Measurements from ENCODE around the gene TAF4.

The TAF4 gene

GRCh38 chr20:62021793-62022385 is 43.8 kb downstream of the TAF4 start:
- TF ChIP-seq CTCF (IDR thresholded peaks at IDR 0.05; ENCODE audit: extremely low read depth, missing control alignments): no peak
- no peak for DNase-seq (ENCODE audit: low spot score)

DNA sequence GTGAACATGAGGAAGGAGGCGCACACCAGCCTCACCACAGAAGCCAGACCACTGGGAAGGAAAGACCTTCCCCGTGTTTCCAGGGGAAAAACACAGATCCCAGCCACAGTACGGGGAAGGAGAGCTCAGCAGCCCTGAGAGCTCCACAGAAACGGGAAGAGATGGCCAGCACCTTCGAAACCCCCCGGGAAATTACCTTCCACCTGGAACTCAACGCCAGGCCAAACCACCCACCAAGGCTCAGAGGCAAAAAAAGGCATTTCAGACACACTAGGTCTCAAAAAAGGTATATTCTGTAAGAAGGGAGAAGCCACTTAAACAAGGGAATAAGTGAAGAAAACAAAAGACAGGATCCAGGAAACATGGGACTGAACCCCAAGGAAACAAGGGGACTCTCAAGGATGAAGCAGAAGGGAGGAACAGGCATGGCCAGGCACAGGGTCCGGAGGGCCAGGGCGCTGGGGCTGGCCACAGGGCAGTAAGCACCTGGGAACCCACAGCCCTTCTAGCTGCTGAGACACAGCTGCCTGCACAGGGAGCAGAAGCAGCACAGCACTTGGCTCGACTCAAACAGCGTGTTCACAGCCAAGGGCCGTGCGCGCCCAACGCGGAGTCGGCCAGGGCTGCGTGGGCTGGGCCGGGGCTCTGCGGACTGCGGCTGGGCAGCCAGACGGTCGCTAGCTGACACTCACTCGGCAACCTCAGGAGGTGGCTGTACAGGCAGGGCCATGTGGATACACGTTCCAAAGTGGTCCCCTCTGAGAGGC is 44.6 kb downstream of the TAF4 start:
- DNase-seq (ENCODE audit: low spot score): no peak
- TF ChIP-seq CTCF (IDR thresholded peaks at IDR 0.05; ENCODE audit: extremely low read depth, missing control alignments): no peak

DNA sequence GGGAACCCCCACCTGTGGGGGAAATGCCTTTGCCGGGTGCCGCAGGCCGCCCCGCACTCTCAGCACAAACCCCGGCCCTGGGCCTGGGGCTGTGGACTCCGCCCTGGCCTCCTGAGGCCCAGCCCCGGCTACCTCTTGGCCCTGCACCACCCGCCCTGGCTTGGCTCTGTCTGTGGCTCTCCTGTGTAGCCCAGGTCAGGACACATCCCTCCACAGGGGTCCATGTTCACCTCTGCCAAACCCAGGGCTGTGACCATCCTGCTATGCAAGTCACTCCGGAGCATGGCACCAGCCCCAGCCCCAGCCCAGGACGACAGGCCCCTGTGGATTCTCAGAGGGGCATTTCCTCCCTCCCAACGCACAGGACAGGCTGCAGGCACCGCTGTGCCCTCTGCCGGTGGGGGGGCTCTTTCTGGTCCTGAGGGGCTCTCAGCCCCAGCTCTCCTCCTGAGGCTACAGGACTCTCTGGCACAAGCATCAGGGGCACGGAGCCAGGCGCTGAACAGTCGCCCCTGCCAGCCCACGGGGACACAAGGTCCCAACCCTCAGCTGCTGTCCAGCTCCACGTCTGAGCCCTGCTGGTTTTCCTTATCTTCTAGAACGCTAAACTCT is 45.7 kb downstream of the TAF4 start:
- no peak for TF ChIP-seq CTCF (IDR thresholded peaks at IDR 0.05; ENCODE audit: extremely low read depth, missing control alignments)
- no peak for DNase-seq (ENCODE audit: low spot score)

DNA sequence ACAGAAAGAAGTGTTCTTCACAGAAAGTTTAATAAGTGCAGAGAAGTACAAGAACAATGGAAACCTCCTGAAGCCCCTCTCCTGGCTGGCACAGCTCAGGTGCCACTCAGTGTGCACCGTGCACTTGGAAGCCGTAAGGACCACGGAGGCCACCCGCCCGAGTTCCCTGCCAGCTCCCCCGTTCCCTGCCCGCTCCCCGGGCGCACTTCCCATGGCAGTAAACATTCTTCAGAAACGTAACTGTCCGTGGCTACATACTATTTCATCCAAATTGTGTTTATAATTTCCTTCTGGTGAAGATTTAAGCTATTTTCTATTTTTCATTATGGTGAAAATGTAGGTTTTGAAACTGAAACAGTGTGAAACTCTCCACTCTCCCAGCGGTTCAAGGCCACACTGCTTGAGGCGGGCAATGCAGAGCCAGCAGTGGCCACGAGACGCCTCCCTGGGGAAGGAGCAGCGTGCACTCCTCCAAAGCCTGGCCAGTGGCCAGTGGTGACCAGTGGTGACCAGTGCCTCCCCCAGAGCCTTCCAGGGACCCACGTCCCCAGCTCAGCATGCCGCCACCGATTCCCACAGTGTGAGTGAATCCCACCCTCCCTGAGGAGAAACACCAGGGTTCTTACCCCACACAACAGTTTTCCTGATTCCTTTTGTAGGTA is 46.4 kb downstream of the TAF4 start:
- DNase-seq (ENCODE audit: low spot score): no peak
- TF ChIP-seq CTCF (IDR thresholded peaks at IDR 0.05; ENCODE audit: extremely low read depth, missing control alignments): no peak

- no peak for DNase-seq (ENCODE audit: low spot score)
- no peak for TF ChIP-seq CTCF (IDR thresholded peaks at IDR 0.05; ENCODE audit: extremely low read depth, missing control alignments)
Observed at GRCh38 chr20:62018437-62019143, 47.1 kb downstream of the TAF4 start.

DNA sequence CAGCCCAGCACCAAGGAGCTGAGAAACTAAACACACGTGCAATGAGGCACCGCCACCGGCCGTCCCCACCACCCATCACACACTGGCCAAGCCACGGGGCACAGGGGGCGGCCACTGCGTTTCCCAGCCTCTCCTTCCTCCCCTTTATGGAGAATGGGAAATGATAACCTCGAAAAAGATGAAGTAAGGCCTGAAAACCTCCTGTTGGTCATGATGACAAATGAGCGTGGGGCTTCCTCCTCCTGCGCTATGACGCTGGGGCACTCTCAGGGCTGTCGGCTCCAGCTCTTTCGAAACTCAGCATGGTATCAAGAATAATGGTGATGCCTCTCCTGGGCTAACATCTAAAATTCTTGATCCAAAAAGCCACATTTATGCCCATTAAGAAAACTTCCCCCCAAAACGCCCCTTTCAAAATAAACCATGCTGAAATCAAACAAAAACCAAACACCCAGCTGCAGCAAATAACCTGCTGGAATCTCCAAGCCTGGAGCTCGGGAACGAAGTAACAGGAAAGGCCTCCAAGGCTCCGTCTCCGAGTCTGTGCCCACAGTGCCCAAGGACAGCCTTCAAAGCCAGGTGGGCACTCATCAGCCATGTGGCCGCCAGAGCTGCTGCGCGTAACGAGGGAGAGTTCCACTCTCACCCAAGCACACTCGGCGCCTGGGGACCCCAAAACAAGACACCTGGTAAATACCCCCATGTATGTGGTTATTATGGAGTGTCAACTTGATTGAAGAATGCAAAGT is 50.0 kb downstream of the TAF4 start:
- TF ChIP-seq CTCF (IDR thresholded peaks at IDR 0.05; ENCODE audit: extremely low read depth, missing control alignments): no peak
- DNase-seq (ENCODE audit: low spot score): no peak

All from GM20000 (cell line).